Muscle layer of colon (tissue), 2 donors: Measurements from ENCODE around the gene PTPRJ.

Experiments
- H3K27ac ChIP-seq: one replicate; pipeline ENCODE4 v1.7.0; 2013; ENCODE audit warnings: low read depth, mild to moderate bottlenecking, low read length, moderate library complexity
- H3K27me3 ChIP-seq, 2 donors: one replicate each; pipeline ENCODE4 v1.7.0; 2013; ENCODE audit warnings: low read length in 2 of 2, mild to moderate bottlenecking in 2 of 2; ENCODE audit not compliant: insufficient read depth in 2 of 2, control insufficient read depth in 1 of 2
- H3K36me3 ChIP-seq: one replicate; pipeline ENCODE4 v1.7.0; 2013; ENCODE audit warnings: mild to moderate bottlenecking, low read length; ENCODE audit not compliant: insufficient read depth
- H3K4me1 ChIP-seq: one replicate; pipeline ENCODE4 v1.7.0; 2013; ENCODE audit warnings: mild to moderate bottlenecking, low read length; ENCODE audit not compliant: insufficient read depth
- H3K4me3 ChIP-seq, 2 donors: one replicate each; pipeline ENCODE4 v1.7.0; 2013; ENCODE audit warnings: low read length in 2 of 2, low read depth in 1 of 2, mild to moderate bottlenecking in 1 of 2, moderate library complexity in 1 of 2
- H3K9ac ChIP-seq: one replicate; pipeline ENCODE4 v1.7.0; 2013; ENCODE audit warnings: low read length
- H3K9me3 ChIP-seq: one replicate; pipeline ENCODE4 v1.7.0; 2013; ENCODE audit warnings: mild to moderate bottlenecking, low read length
- donor health status: abdominal sarcoma.
- donor health status: Adenocarcinoma of cecum.

Gene PTPRJ

GRCh38 chr11:48001438-48002021, 21.2 kb downstream of the PTPRJ start:
- Histone ChIP-seq H3K36me3 (no peaks in the 10 kb centered on the region), H3K4me3 (no peak overlapping the region), H3K27me3 (no peaks in the 10 kb centered on the region), H3K27ac (no peak overlapping the region), H3K4me1 (peaks cover 12% of the 10 kb centered on the region), H3K9me3 (no peaks in the 10 kb centered on the region), H3K9ac (no peak overlapping the region)

GRCh38 chr11:48002561-48002960, 22.2 kb downstream of the PTPRJ start:
- Histone ChIP-seq H3K9me3 (no peaks in the 10 kb centered on the region), H3K4me1 (peaks cover 17% of the 10 kb centered on the region), H3K4me3 (no peak overlapping the region), H3K36me3 (no peaks in the 10 kb centered on the region), H3K9ac (no peak overlapping the region), H3K27ac (no peak overlapping the region), H3K27me3 (no peaks in the 10 kb centered on the region)

GRCh38 chr11:48003926-48004325, 23.6 kb downstream of the PTPRJ start:
- H3K4me1 ChIP-seq: peaks cover 17% of the 10 kb centered on the region
- H3K9ac ChIP-seq: no peak overlapping the region
- no peaks in the 10 kb centered on the region for H3K27me3 ChIP-seq
- H3K36me3 ChIP-seq: no peaks in the 10 kb centered on the region
- H3K27ac ChIP-seq: no peak overlapping the region
- H3K9me3 ChIP-seq: no peaks in the 10 kb centered on the region
- H3K4me3 ChIP-seq: no peak overlapping the region

GRCh38 chr11:48004456-48004855, 24.1 kb downstream of the PTPRJ start:
- Histone ChIP-seq H3K9ac (no peak overlapping the region), H3K4me1 (peaks cover 17% of the 10 kb centered on the region), H3K27me3 (no peaks in the 10 kb centered on the region), H3K4me3 (no peak overlapping the region), H3K27ac (no peak overlapping the region), H3K9me3 (no peaks in the 10 kb centered on the region), H3K36me3 (no peaks in the 10 kb centered on the region)

GRCh38 chr11:48005136-48005535, 24.8 kb downstream of the PTPRJ start:
- Histone ChIP-seq H3K9ac (no peak overlapping the region), H3K36me3 (no peaks in the 10 kb centered on the region), H3K27ac (no peak overlapping the region), H3K27me3 (no peaks in the 10 kb centered on the region), H3K9me3 (no peaks in the 10 kb centered on the region), H3K4me1 (peaks cover 17% of the 10 kb centered on the region), H3K4me3 (no peak overlapping the region)

- Histone ChIP-seq H3K9ac (no peak overlapping the region), H3K36me3 (no peaks in the 10 kb centered on the region), H3K27me3 (no peaks in the 10 kb centered on the region), H3K4me3 (no peak overlapping the region), H3K27ac (no peak overlapping the region), H3K9me3 (no peaks in the 10 kb centered on the region), H3K4me1 (peaks cover 17% of the 10 kb centered on the region)
Observed at GRCh38 chr11:48005831-48006270, 25.5 kb downstream of the PTPRJ start.

GRCh38 chr11:48006301-48006992, 26.1 kb downstream of the PTPRJ start:
- H3K27ac ChIP-seq: no peak overlapping the region
- peaks cover 17% of the 10 kb centered on the region for H3K4me1 ChIP-seq
- no peak overlapping the region for H3K9ac ChIP-seq
- no peak overlapping the region for H3K4me3 ChIP-seq
- H3K36me3 ChIP-seq: no peaks in the 10 kb centered on the region
- H3K27me3 ChIP-seq: no peaks in the 10 kb centered on the region
- H3K9me3 ChIP-seq: no peaks in the 10 kb centered on the region

GRCh38 chr11:48007677-48008076, 27.3 kb downstream of the PTPRJ start:
- Histone ChIP-seq H3K9me3 (no peaks in the 10 kb centered on the region), H3K27ac (no peak overlapping the region), H3K9ac (no peak overlapping the region), H3K27me3 (no peaks in the 10 kb centered on the region), H3K4me3 (no peak overlapping the region), H3K36me3 (no peaks in the 10 kb centered on the region), H3K4me1 (peaks cover 17% of the 10 kb centered on the region)

GRCh38 chr11:48008951-48009270, 28.6 kb downstream of the PTPRJ start:
- no peak overlapping the region for H3K27ac ChIP-seq
- H3K4me3 ChIP-seq: no peak overlapping the region
- no peaks in the 10 kb centered on the region for H3K36me3 ChIP-seq
- H3K27me3 ChIP-seq: no peaks in the 10 kb centered on the region
- H3K9me3 ChIP-seq: no peaks in the 10 kb centered on the region
- H3K9ac ChIP-seq: no peak overlapping the region
- H3K4me1 ChIP-seq: peaks cover 16% of the 10 kb centered on the region

GRCh38 chr11:48011102-48011797, 30.9 kb downstream of the PTPRJ start:
- Histone ChIP-seq H3K9ac (no peak overlapping the region), H3K9me3 (no peaks in the 10 kb centered on the region), H3K27me3 (no peaks in the 10 kb centered on the region), H3K4me3 (no peak overlapping the region), H3K27ac (no peak overlapping the region), H3K4me1 (peaks cover 8% of the 10 kb centered on the region), H3K36me3 (no peaks in the 10 kb centered on the region)

- Histone ChIP-seq H3K4me3 (no peak overlapping the region), H3K9ac (no peak overlapping the region), H3K4me1 (peaks cover 1% of the 10 kb centered on the region)
Observed at GRCh38 chr11:48011798-48012391, 31.5 kb downstream of the PTPRJ start.

More at GRCh38 chr11:48011798-48012391, 31.5 kb downstream of the PTPRJ start:
- Histone ChIP-seq H3K9me3 (no peaks in the 10 kb centered on the region), H3K27ac (no peak overlapping the region), H3K36me3 (no peaks in the 10 kb centered on the region), H3K27me3 (no peaks in the 10 kb centered on the region)
